Stimulated activated naive CD8-positive, alpha-beta T cell treated with anti-CD3 and anti-CD28 coated beads, Interleukin-15, Interleukin-2, amounts not matched to agents 100 ng/mL and 50 ng/mL, for 24 hours (primary cell): Measurements from ENCODE around the gene OR6C65.
"Not testable (repeated sequence)": the region's sequence is repeated elsewhere in the genome, so short reads cannot be mapped to it uniquely, and the experiment has no call there.

Source experiments
- H3K27ac Mint-ChIP-seq: one replicate; pipeline ENCODE4 v1.8.0; 2021; ENCODE audit warnings: mild to moderate bottlenecking, mixed read lengths
- H3K27me3 Mint-ChIP-seq: one replicate; pipeline ENCODE4 v1.8.0; 2021; ENCODE audit warnings: mixed read lengths
- H3K36me3 Mint-ChIP-seq: one replicate; pipeline ENCODE4 v1.8.0; 2021; ENCODE audit warnings: low read depth, mixed read lengths
- H3K4me1 Mint-ChIP-seq: one replicate; pipeline ENCODE4 v1.8.0; 2021; ENCODE audit warnings: low read depth, mixed read lengths
- H3K4me3 Mint-ChIP-seq: one replicate; pipeline ENCODE4 v1.8.0; 2021; ENCODE audit warnings: mild to moderate bottlenecking, mixed read lengths
- H3K9me3 Mint-ChIP-seq: one replicate; pipeline ENCODE4 v1.8.0; 2021; ENCODE audit warnings: mixed read lengths

OR6C65 gene

DNA sequence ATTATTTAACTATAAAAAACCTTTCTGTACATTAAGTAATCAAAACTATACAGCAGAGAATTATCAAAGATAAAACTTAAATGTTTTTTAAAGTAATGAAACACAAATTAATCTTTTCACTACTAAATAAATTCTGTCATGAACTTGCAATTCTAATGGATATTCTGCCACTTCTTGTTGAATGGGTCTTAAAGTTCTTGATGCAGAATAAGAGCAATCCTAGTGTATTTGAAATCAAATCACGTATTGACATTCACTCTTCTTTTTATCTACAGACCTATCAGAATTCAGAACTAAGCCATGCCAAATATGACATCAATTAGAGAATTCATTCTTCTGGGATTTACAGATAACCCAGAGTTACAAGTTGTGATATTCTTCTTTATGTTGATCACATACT is at the start of gene OR6C65:
OR6C65 (plus strand) TSS at position 301 of the 400 bp plus-strand sequence; CDS start at position 301, 0 bp downstream.
- Mint-ChIP-seq H3K27ac (no peak within 1 kb of the TSS), H3K27me3 (peaks cover 40% of the 10 kb centered on the region), H3K36me3 (no peaks in the 10 kb centered on the region), H3K4me3 (no peak within 1 kb of the TSS), H3K4me1 (no peaks in the 10 kb centered on the region), H3K9me3 (no peaks in the 10 kb centered on the region)

DNA sequence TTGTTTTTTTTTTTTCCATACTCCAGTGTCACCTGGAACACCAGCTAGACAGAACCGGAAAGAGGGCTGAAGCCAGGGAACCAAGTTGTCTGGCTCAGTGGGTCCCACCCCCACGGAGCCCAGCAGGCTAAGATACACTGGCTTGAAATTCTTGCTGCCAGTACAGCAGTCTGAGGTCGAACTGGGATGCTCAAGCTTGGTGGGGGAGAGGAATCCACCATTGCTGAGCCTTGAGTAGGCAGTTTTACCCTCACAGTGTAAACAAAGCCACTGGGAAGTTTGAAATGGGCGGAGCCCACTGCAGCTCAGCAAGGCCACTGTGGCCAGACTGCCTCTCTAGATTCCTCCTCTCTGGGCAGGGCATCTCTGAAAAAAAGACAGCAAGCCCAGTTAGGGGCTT is 45.0 kb upstream of the OR6C65 start:
- H3K27me3 Mint-ChIP-seq: peaks cover 33% of the 10 kb centered on the region
- not testable (repeated sequence) for H3K27ac Mint-ChIP-seq, H3K9me3 Mint-ChIP-seq

GRCh38 chr12:55362675-55363074 is 37.7 kb upstream of the OR6C65 start, which contains the start of gene OR6C75:
OR6C75 (plus strand) TSS chr12:55362975; CDS start chr12:55365111, 2,136 bp downstream.
- peaks cover 23% of the 10 kb centered on the region for H3K27me3 Mint-ChIP-seq
- H3K36me3 Mint-ChIP-seq: no peaks in the 10 kb centered on the region
- H3K27ac Mint-ChIP-seq: no peak within 1 kb of the TSS
- H3K9me3 Mint-ChIP-seq: no peaks in the 10 kb centered on the region
- H3K4me3 Mint-ChIP-seq: no peak within 1 kb of the TSS
- no peaks in the 10 kb centered on the region for H3K4me1 Mint-ChIP-seq

More for the DNA sequence above, 45.0 kb upstream of the OR6C65 start:
- H3K4me3 Mint-ChIP-seq, H3K4me1 Mint-ChIP-seq, H3K36me3 Mint-ChIP-seq: not testable (repeated sequence)

- H3K36me3 Mint-ChIP-seq: no peaks in the 10 kb centered on the region
Measured at GRCh38 chr12:55365086-55365485, 35.2 kb upstream of the OR6C65 start.

DNA sequence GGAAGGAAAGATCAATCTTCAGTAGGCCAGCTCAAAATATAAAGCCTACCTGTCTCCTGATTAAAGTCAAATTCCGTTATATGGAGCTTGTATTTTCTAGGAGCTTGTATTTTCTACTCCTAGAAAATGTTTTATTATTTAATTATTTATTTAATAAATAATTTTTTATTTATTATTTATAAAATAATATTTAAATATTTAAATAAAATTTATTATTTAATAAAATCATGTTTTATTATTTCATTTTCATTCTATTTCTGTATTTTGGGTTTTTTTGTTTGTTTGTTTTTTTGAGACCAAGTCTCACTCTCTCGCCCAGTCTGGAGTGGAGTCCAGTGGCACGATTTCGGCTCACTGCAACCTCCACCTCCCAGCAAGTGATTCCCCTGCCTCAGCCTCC is 27.8 kb upstream of the OR6C65 start:
- Mint-ChIP-seq H3K36me3 (no peaks in the 10 kb centered on the region), H3K4me1 (no peaks in the 10 kb centered on the region), H3K27me3 (peaks cover 16% of the 10 kb centered on the region), H3K27ac (no peak overlapping the region), H3K9me3 (no peaks in the 10 kb centered on the region), H3K4me3 (no peak overlapping the region)

More at GRCh38 chr12:55365086-55365485, 35.2 kb upstream of the OR6C65 start:
- Mint-ChIP-seq H3K4me1 (no peaks in the 10 kb centered on the region), H3K9me3 (no peaks in the 10 kb centered on the region), H3K27me3 (peaks cover 22% of the 10 kb centered on the region), H3K4me3 (no peak overlapping the region), H3K27ac (no peak overlapping the region)

DNA sequence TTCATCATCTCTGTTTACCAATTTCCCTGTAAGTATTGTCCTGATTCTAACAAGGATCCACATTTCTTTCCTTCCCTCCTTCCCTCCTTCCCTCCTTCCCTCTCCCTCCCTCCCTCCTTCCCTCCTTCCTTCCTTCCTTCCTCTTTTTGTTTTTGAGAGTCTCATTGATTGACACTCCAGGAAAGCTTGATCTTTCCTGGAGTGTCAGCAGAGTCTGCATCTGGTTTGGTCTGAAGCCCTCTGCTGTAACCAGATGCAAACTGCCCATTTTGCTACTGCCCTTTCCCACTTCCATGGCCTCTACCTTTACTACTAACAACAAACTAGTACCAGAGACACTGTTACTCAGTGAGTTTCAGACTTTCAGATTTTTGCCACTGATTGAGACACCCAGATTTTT is 14.4 kb upstream of the OR6C65 start:
- no peaks in the 10 kb centered on the region for H3K36me3 Mint-ChIP-seq
- no peaks in the 10 kb centered on the region for H3K9me3 Mint-ChIP-seq
- H3K4me3 Mint-ChIP-seq: no peak overlapping the region
- H3K4me1 Mint-ChIP-seq: no peaks in the 10 kb centered on the region
- H3K27ac Mint-ChIP-seq: no peak overlapping the region
- peaks cover 13% of the 10 kb centered on the region for H3K27me3 Mint-ChIP-seq

- Mint-ChIP-seq H3K27ac (no peak overlapping the region), H3K36me3 (no peaks in the 10 kb centered on the region), H3K4me1 (no peaks in the 10 kb centered on the region), H3K9me3 (no peaks in the 10 kb centered on the region), H3K4me3 (no peak overlapping the region), H3K27me3 (peaks cover 18% of the 10 kb centered on the region)
Measured at GRCh38 chr12:55392032-55392795, 8.1 kb upstream of the OR6C65 start.

DNA sequence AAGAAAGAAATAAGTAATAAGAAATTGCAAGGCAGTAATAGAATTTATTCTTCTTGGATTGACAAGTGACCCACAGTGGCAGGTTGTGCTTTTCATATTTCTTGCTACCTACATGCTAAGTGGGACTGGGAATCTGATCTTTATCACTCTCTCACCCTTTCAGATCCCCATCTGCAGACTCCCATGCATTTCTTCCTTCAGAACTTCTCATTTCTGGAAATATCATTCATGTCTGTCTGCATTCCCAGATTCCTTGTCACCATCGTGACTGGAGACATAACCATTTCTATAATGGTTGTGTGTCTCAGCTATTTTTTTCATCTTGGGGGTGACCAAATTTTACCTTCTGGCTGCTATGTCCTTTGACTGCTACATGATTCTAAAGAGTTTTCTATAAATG is 4.0 kb upstream of the OR6C65 start:
- no peaks in the 10 kb centered on the region for H3K4me1 Mint-ChIP-seq
- no peaks in the 10 kb centered on the region for H3K36me3 Mint-ChIP-seq
- H3K9me3 Mint-ChIP-seq: no peaks in the 10 kb centered on the region
- no peak overlapping the region for H3K27ac Mint-ChIP-seq
- no peak overlapping the region for H3K4me3 Mint-ChIP-seq
- H3K27me3 Mint-ChIP-seq: peaks cover 40% of the 10 kb centered on the region

- no peak overlapping the region for H3K4me3 Mint-ChIP-seq
- H3K9me3 Mint-ChIP-seq: peaks cover 3% of the 10 kb centered on the region
- no peak overlapping the region for H3K27ac Mint-ChIP-seq
- peaks cover 23% of the 10 kb centered on the region for H3K27me3 Mint-ChIP-seq
- no peaks in the 10 kb centered on the region for H3K36me3 Mint-ChIP-seq
- no peaks in the 10 kb centered on the region for H3K4me1 Mint-ChIP-seq
Measured at GRCh38 chr12:55407866-55408265, 7.5 kb downstream of the OR6C65 start.

GRCh38 chr12:55409133-55409532 is 8.8 kb downstream of the OR6C65 start:
- not testable (repeated sequence) for H3K27ac Mint-ChIP-seq, H3K9me3 Mint-ChIP-seq, H3K4me1 Mint-ChIP-seq, H3K36me3 Mint-ChIP-seq, H3K4me3 Mint-ChIP-seq
- H3K27me3 Mint-ChIP-seq: peaks cover 17% of the 10 kb centered on the region

- H3K27me3 Mint-ChIP-seq: peaks cover 36% of the 10 kb centered on the region
- not testable (repeated sequence) for H3K9me3 Mint-ChIP-seq, H3K27ac Mint-ChIP-seq, H3K4me3 Mint-ChIP-seq, H3K36me3 Mint-ChIP-seq, H3K4me1 Mint-ChIP-seq
Measured at GRCh38 chr12:55412138-55412537, 11.8 kb downstream of the OR6C65 start.

DNA sequence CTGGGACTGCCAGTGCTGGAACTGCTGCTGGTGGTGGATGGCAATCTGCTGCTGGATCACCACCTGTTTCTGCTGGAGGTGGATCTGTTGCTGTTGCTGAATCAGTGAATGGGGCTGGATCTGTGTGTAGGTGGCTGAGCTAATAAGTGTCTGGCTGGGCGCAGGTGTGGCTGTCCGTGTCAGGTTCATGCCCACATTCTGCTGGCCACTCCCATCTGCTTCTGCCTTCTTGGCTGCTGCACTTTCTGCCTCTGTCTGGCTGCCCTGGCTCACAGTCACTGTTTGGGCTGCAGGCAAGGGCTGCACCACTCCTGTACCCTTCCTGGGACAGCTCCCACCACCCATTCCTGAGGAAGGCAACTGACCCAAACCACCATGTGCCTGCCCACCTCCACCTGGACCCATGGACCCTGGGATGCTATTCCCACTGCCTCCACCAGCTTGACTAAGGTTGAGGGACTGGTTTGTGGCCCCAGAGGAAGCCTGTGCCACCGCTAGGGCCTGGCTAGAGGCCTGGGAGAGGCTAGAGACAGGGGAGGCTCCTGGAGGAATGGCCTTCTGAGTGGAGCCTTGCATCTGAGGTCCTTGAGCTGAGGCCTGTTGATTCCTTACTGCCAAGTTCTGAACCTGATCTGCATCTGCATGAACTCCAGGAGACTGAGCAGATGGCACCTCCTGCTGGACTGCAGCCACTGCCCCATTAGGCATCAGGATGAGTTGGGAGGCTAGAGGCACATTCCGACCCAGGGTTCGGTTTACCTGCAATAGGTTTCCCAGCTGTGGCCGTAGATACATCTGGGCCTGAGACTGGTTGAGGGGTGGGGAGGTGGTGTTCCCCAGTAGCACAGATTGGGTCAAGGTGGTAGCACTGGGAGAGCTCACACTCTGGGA is 13.4 kb downstream of the OR6C65 start:
- not testable (repeated sequence) for H3K36me3 Mint-ChIP-seq, H3K4me3 Mint-ChIP-seq, H3K9me3 Mint-ChIP-seq, H3K4me1 Mint-ChIP-seq, H3K27ac Mint-ChIP-seq
- H3K27me3 Mint-ChIP-seq: peaks cover 42% of the 10 kb centered on the region

DNA sequence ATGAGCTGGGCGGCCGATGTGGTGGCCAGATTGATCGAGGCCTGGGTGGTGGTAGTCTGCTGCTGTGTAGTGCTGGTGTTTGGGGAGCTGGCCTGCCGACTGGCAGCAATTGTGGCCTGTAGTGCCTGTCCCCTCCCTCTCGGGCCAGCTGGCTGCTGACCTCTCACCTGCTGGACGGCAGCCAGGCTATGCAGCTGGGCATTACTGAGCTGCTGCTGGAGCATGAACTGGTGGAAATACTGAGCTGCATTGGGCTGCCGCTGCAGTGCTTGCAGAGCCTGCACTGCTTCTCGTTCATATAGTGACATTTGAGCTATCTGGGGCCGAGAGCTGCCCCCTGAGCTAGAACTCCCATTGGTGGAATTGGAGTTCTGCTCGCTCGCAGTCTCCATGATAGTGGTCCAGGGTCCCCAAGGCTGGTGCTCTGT is 14.1 kb downstream of the OR6C65 start:
- H3K27ac Mint-ChIP-seq, H3K4me3 Mint-ChIP-seq, H3K9me3 Mint-ChIP-seq, H3K36me3 Mint-ChIP-seq, H3K4me1 Mint-ChIP-seq: not testable (repeated sequence)
- H3K27me3 Mint-ChIP-seq: peaks cover 45% of the 10 kb centered on the region

- H3K27ac Mint-ChIP-seq, H3K36me3 Mint-ChIP-seq, H3K4me1 Mint-ChIP-seq, H3K9me3 Mint-ChIP-seq, H3K4me3 Mint-ChIP-seq: not testable (repeated sequence)
- H3K27me3 Mint-ChIP-seq: peaks cover 48% of the 10 kb centered on the region
Measured at GRCh38 chr12:55414889-55415288, 14.6 kb downstream of the OR6C65 start.

- H3K27ac Mint-ChIP-seq: no peak overlapping the region
- peaks cover 48% of the 10 kb centered on the region for H3K27me3 Mint-ChIP-seq
- no peak overlapping the region for H3K4me3 Mint-ChIP-seq
- H3K4me1 Mint-ChIP-seq: peaks cover 6% of the 10 kb centered on the region
- H3K36me3 Mint-ChIP-seq: no peaks in the 10 kb centered on the region
- no peaks in the 10 kb centered on the region for H3K9me3 Mint-ChIP-seq
Measured at GRCh38 chr12:55416961-55417360, 16.6 kb downstream of the OR6C65 start.
